IMR-90 (cell line): ENCODE data around the gene GLG1. TPM values are rescaled to one million over a fixed set of nuclear protein-coding genes. Genes with fewer than 3 reads are reported as not detected.

Experiments used
- ATAC-seq: fragments of 200-7000 bp; cut with Tn5 transposase; 2 replicates; pipeline ENCODE4 v1.9.1; 2020; ENCODE audit warnings: low read depth, mild to moderate bottlenecking, moderate library complexity
- BruUV-seq: library from RNA; stranded (reverse); fragments of 400-500 nt; replicated peaks from 2 replicates; lab custom pipeline; 2021; lab: Mats Ljungman, UMichigan
- CTCF ChIA-PET: fragments of 300-600 bp; formaldehyde crosslinking; extraction: SDS; loops from one replicate; lab custom pipeline; 2021; ENCODE audit warnings: antibody characterized with exemption; lab: Yijun Ruan, JAX
- POLR2A ChIA-PET: fragments of 300-600 bp; sonication (Branson Sonifier 250); formaldehyde crosslinking; loops from one replicate; lab custom pipeline; 2022; ENCODE audit warnings: antibody characterized with exemption; ENCODE audit not compliant: unreplicated experiment; lab: Charles Lee
- DNase-seq: peaks from one replicate; pipeline ENCODE4 v3.0.0; 2013
- H2AFZ ChIP-seq: replicated peaks from 2 replicates; pipeline ENCODE3; 2013; ENCODE audit warnings: low read length, mild to moderate bottlenecking; ENCODE audit not compliant: poor library complexity
- H2AK5ac ChIP-seq: 2 replicates; pipeline ENCODE4 v1.6.1; 2013; ENCODE audit warnings: low read depth, low read length, inconsistent platforms
- H2AK9ac ChIP-seq: replicated peaks from 2 replicates; pipeline ENCODE3; 2013; ENCODE audit warnings: mild to moderate bottlenecking, low read depth, low read length, moderate library complexity; ENCODE audit not compliant: poor library complexity
- H2BK120ac ChIP-seq: 2 replicates; pipeline ENCODE4 v1.6.1; 2013; ENCODE audit warnings: low read depth, low read length, inconsistent platforms
- H2BK15ac ChIP-seq: 3 replicates; pipeline ENCODE4 v1.6.1; 2013; ENCODE audit warnings: low read depth, low read length, inconsistent platforms
- H2BK20ac ChIP-seq: 2 replicates; pipeline ENCODE4 v1.6.1; 2013; ENCODE audit warnings: low read depth, mild to moderate bottlenecking, inconsistent platforms, low read length, moderate library complexity
- H2BK5ac ChIP-seq: 2 replicates; pipeline ENCODE4 v1.6.1; 2013; ENCODE audit warnings: mild to moderate bottlenecking, low read depth, low read length, inconsistent platforms; ENCODE audit not compliant: poor library complexity, severe bottlenecking
- H3K14ac ChIP-seq: replicated peaks from 2 replicates; pipeline ENCODE4 v1.6.1; 2013; ENCODE audit warnings: low read depth, low read length, inconsistent platforms
- H3K18ac ChIP-seq: 2 replicates; pipeline ENCODE4 v1.6.1; 2013; ENCODE audit warnings: low read depth, low read length, control low read depth
- H3K23ac ChIP-seq: 2 replicates; pipeline ENCODE4 v1.6.1; 2013; ENCODE audit warnings: low read depth, low read length, inconsistent platforms
- H3K27ac ChIP-seq: 2 replicates; pipeline ENCODE4 v1.5.1; 2013; ENCODE audit warnings: mild to moderate bottlenecking, control low read depth, low read length; ENCODE audit not compliant: insufficient read depth
- H3K27me3 ChIP-seq: 2 replicates; pipeline ENCODE4 v1.6.1; 2013; ENCODE audit warnings: low read length; ENCODE audit not compliant: control insufficient read depth, insufficient read depth
- H3K36me3 ChIP-seq: 2 replicates; pipeline ENCODE4 v1.6.1; 2013; ENCODE audit warnings: low read length, mixed read lengths; ENCODE audit not compliant: control insufficient read depth, insufficient read depth
- H3K4ac ChIP-seq: 2 replicates; pipeline ENCODE4 v1.6.1; 2013; ENCODE audit warnings: low read depth, low read length, inconsistent platforms
- H3K4me1 ChIP-seq: 2 replicates; pipeline ENCODE4 v1.6.1; 2013; ENCODE audit warnings: low read length, mixed read lengths; ENCODE audit not compliant: control insufficient read depth, insufficient read depth
- H3K4me2 ChIP-seq: 2 replicates; pipeline ENCODE4 v1.6.1; 2013; ENCODE audit warnings: low read depth, mild to moderate bottlenecking, control low read depth, low read length, moderate library complexity
- H3K4me3 ChIP-seq: 2 replicates; pipeline ENCODE4 v1.5.1; 2013; ENCODE audit warnings: low read depth, mild to moderate bottlenecking, control low read depth, low read length, moderate library complexity; ENCODE audit not compliant: insufficient read depth
- H3K56ac ChIP-seq: 2 replicates; pipeline ENCODE4 v1.6.1; 2013; ENCODE audit warnings: low read length, inconsistent platforms; ENCODE audit not compliant: insufficient read depth; ENCODE audit errors: extremely low read depth
- H3K79me1 ChIP-seq, 2 experiments: 2 replicates each; pipeline ENCODE4 v1.6.1; 2013; ENCODE audit warnings: low read length in 2 of 2, inconsistent platforms in 1 of 2, low read depth in 1 of 2
- H3K9ac ChIP-seq: 2 replicates; pipeline ENCODE4 v1.6.1; 2013; ENCODE audit warnings: low read depth, low read length, control low read depth
- H3K9me1 ChIP-seq: 2 replicates; pipeline ENCODE4 v1.6.1; 2013; ENCODE audit warnings: low read length, inconsistent platforms; ENCODE audit not compliant: insufficient read depth
- H3K9me3 ChIP-seq: 2 replicates; pipeline ENCODE4 v1.6.1; 2013; ENCODE audit warnings: low read length; ENCODE audit not compliant: control insufficient read depth, insufficient read depth
- H4K20me1 ChIP-seq: 2 replicates; pipeline ENCODE4 v1.6.1; 2013; ENCODE audit warnings: low read length, inconsistent platforms; ENCODE audit not compliant: insufficient read depth
- H4K5ac ChIP-seq: 2 replicates; pipeline ENCODE4 v1.6.1; 2013; ENCODE audit warnings: mild to moderate bottlenecking, low read depth, low read length, control low read depth
- H4K8ac ChIP-seq, 2 experiments: 2 replicates each; pipeline ENCODE4 v1.6.1; 2013; ENCODE audit warnings: low read depth in 2 of 2, low read length in 2 of 2, control low read depth in 1 of 2, inconsistent platforms in 1 of 2
- H4K91ac ChIP-seq: 2 replicates; pipeline ENCODE4 v1.6.1; 2013; ENCODE audit warnings: low read depth, low read length, inconsistent platforms; ENCODE audit not compliant: insufficient read depth
- BHLHE40 ChIP-seq: fragments of 150-350 bp; IDR thresholded peaks from 2 replicates; pipeline ENCODE4 v1.6.1; 2016; ENCODE audit warnings: mild to moderate bottlenecking, low read depth, low read length
- ELK1 ChIP-seq: fragments of 150-350 bp; IDR thresholded peaks from 2 replicates; pipeline ENCODE4 v1.6.1; 2016; ENCODE audit warnings: low read depth, mild to moderate bottlenecking, low read length, moderate library complexity, borderline replicate concordance
- MAZ ChIP-seq: IDR thresholded peaks from 2 replicates; pipeline ENCODE4 v1.6.1; 2012; ENCODE audit warnings: low read depth, mild to moderate bottlenecking, low read length, improper control_type of control experiment, moderate library complexity, borderline replicate concordance
- NFE2L2 ChIP-seq: fragments of 150-350 bp; IDR thresholded peaks from 2 replicates; pipeline ENCODE4 v1.6.1; 2016; ENCODE audit warnings: low read depth, mild to moderate bottlenecking, low read length
- POLR2A ChIP-seq: IDR thresholded peaks from 2 replicates; pipeline ENCODE4 v1.6.1; 2012; ENCODE audit warnings: mild to moderate bottlenecking, low read depth, low read length
- RAD21 ChIP-seq: IDR thresholded peaks from 2 replicates; pipeline ENCODE4 v1.6.1; 2012; ENCODE audit warnings: low read length, improper control_type of control experiment
- SMC3 ChIP-seq: fragments of 150-350 bp; IDR thresholded peaks from 2 replicates; pipeline ENCODE4 v1.6.1; 2016; ENCODE audit warnings: low read depth, mild to moderate bottlenecking, antibody characterized with exemption, low read length, moderate library complexity
- USF2 ChIP-seq: fragments of 150-350 bp; IDR thresholded peaks from 2 replicates; pipeline ENCODE4 v1.6.1; 2017; ENCODE audit warnings: mild to moderate bottlenecking, antibody characterized with exemption, low read length, low read depth
- WGBS, 2 experiments: methylation state at CpG; one replicate each; pipeline versions ENCODE4 v1.1.5 to v1.1.7; 2013; ENCODE audit warnings: missing lambda C conversion rate in 2 of 2; ENCODE audit not compliant: insufficient read length in 1 of 2; ENCODE audit errors: extremely low coverage in 2 of 2; 5-methylcytosine and 5-hydroxymethylcytosine counted together
- dilution Hi-C: fragments of 300-500 bp; cut with HindIII; formaldehyde crosslinking; loops from one replicate; pipeline ENCODE4 v1.14.3; 2018; ENCODE audit warnings: low sequenced_read_pairs; ENCODE audit not compliant: unreplicated experiment
- in situ Hi-C: fragments of 300-500 bp; cut with MboI; formaldehyde crosslinking; loops from 3 replicates; pipeline ENCODE4 v1.14.3; 2019; ENCODE audit warnings: low sequenced_read_pairs, inconsistent platforms, mixed read lengths
- intact Hi-C: fragments of 100-400 bp; cut with micrococcal nuclease; formaldehyde crosslinking; loops from 2 replicates; pipeline ENCODE4 v1.10.0; 2022
- polyA plus RNA-seq, 3 experiments: library from polyadenylated mRNA; depleted of rRNA; stranded (reverse); fragments of >200 nt; gene quantifications; 2 replicates each; pipeline ENCODE4 v1.2.3, GENCODE V29; 2012; ENCODE audit warnings: low replicate concordance in 1 of 3
- total RNA-seq: library from RNA; depleted of rRNA; stranded (reverse); fragments of >200 nt; gene quantifications from 2 replicates; pipeline ENCODE4 v1.2.3, GENCODE V29; 2012

Gene GLG1
- total and polyA plus RNA-seq, 2 of the 4 experiments (the other 2 are of a cell fraction) = 91.0 to 107 TPM

DNA sequence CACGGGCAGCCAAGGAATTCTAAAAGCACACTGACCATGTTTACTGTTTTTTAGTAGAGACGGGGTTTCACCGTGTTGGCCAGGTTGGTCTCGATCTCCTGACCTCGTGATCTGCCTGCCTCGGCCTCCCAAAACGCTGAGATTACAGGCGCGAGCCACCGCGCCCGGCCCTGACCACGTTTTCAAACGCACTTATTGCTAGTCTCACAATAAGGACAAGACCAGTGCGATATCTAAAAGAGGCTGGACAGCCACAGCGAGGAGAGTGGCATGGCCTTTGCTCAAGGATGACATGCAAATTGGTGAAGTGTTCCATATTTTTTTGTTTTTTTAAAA lies 150.7 kb downstream of the GLG1 start:
- no peak overlapping the region for H4K8ac ChIP-seq
- no peak overlapping the region for H2BK20ac ChIP-seq

More for the DNA sequence above, 150.7 kb downstream of the GLG1 start:
- Histone ChIP-seq H4K5ac (no peak overlapping the region), H2AK5ac (no peak overlapping the region), H3K36me3 (peaks cover 48% of the 10 kb centered on the region), H3K9me3 (no peaks in the 10 kb centered on the region), H4K91ac (no peak overlapping the region), H3K4ac (no peak overlapping the region), H3K9me1 (peaks cover 15% of the 10 kb centered on the region), H2BK15ac (no peak overlapping the region), H3K4me1 (no peaks in the 10 kb centered on the region), H2AFZ (no peak overlapping the region), H3K9ac (no peak overlapping the region), H3K18ac (no peak overlapping the region), H2BK5ac (no peak overlapping the region), H3K27ac (no peak overlapping the region), H3K4me2 (no peak overlapping the region), H2AK9ac (no peak overlapping the region), H2BK120ac (no peak overlapping the region), H3K23ac (no peak overlapping the region), H3K27me3 (no peaks in the 10 kb centered on the region), H3K14ac (no peak overlapping the region), H3K4me3 (no peak overlapping the region), H4K20me1 (no peaks in the 10 kb centered on the region), H3K56ac (no peak overlapping the region), H3K79me1 (peaks cover 4 to 20% of the 10 kb centered on the region in 2 experiments; a peak in 3 of 4 replicates)
- WGBS, 2 experiments = 96% methylated on average over 7 of the region's 16 CpGs; no CpG with 5 or more reads in 1 of the 2 experiments
- ATAC-seq (no peak), DNase-seq (no peak)
- TF ChIP-seq POLR2A (no peak), MAZ (no peak), NFE2L2 (no peak), SMC3 (no peak), RAD21 (no peak), BHLHE40 (no peak), USF2 (no peak), ELK1 (no peak)
- CTCF ChIA-PET = no interaction called here
- POLR2A ChIA-PET = no interaction called here
- intact Hi-C loops = no loop called here
- BruUV-seq = no TSS peak
- in situ Hi-C loops = no loop called here
- dilution Hi-C loops = no loop called here
